ENCODE results near the gene NUPR1.
"Not testable (repeated sequence)": the region's sequence is repeated elsewhere in the genome, so short reads cannot be mapped to it uniquely, and the experiment has no call there.

NUPR1 gene

DNA sequence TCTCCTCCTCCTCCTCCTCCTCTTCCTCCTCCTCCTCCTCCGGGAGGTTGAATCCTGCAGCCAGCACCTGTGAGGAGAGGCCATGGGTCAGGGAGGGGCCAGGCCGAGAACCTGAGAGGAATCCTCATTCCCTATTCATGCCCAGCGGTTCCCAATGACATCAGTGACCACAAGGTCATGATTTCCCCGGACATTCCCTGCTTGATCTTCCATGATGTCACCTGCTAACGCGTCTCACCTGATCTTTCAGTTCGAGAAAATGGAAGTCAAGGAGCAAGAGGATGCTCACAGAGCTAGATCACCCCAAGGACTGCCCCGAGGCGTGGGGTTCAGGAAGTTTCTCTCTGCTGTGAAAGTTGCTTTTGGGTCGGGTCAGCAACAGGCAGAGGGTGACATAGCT, 38.9 kb downstream of the NUPR1 start:
- DNase-seq = no peak

DNA sequence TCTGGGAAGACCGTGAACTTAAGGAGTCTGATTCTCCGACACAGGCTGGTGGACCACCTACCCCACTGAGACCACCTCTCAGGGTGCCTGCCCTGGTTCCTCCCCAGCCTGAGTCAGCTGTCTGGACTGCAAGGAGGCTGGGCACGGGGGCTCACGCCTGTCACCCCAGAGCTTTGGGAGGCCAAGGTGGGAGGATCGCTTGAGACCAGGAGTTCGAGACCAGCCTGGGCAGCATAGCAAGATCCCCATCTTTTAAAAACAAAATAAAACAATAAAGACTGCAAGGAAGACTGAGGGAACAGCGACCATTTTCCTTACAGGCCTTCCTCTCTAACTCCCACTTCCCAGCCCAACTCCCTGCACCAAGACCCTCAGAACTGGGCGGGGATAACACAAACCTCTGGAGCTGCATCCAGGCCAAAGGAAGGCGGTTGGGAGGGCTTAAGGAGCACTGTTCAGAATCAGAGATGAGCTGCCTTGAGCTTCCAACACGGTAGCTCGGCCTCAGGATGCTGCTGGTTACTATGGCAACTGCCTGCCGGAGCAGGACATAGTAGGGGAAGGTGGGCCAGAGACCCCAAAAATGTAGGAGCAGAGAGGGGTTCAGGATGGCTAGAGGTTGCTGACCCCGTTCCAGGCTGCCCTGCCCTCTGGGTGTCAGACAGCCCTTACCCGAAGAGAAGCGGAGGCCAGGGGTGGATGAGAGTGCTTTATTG, 40.0 kb downstream of the NUPR1 start:
- no peak for DNase-seq

DNA sequence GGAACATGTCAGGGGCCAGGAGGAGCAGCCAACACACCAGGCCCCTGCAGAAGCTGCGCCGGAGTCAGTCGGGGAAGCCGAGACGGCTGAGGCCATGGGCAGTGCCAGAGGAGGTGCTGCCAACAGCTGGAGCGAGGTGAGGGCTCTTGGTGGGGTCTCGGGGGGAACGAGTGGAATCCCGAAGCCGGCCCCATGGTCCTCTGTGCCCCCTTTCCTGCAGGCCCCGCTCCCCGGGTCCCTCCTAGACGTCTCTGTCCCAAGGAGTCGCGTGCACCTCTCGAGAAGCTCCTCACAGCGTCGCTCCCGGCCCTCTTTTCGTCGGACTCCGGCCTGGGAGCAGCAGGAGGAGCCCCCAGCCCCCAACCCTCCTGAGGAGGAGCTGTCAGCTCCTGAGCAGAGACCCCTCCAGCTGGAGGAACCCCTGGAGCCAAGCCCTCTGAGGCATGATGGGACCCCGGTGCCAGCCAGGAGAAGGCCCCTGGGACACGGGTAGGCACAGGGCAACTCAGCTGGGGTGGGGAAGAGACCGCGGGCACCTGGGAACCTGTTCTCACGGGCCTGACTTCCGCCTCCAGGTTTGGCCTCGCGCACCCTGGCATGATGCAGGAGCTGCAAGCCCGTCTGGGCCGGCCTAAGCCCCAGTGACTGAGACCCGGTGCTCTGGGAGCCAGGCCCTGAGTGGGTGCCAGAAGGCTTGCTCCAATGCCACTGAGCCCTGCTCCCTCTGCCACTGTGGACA, 40.7 kb downstream of the NUPR1 start:
- DNase-seq = no peak

DNA sequence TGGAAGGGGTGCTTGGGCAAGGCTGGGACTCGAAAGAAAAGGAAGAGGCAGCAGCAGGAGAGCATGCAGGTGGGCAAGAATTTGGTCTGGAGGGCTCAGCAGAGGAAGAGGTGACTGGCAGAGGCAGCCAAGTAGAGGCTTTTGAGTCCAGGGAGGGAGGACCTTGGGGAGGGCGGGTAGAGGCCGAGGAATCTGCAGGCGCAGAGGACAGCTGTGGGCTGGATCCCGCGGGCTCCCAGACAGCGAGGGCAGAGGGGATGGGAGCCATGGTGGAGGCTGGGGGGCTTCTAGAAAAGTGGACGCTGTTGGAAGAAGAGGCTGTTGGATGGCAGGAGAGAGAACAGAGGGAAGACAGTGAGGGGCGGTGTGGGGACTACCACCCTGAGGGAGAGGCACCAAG, 41.4 kb downstream of the NUPR1 start:
- DNase-seq = no peak

DNA sequence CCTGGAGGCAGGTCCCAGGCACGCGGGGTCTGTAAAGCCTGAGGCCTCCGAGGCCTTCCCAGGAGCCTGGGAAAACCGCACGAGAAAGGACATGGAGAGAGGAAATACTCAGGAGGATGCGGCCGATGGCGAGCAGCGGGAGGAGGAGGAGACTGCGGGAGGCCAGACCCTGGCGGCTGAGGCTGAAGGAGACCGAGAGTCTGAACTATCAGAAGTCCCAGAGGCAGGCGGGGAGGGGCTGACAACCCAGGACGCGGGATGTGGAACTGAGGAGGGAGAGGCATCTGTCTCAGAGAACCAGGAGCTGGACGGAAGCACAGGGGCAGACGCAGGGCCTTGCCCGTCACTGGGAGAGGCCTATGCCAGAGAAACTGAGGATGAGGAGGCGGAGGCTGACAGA, 41.9 kb downstream of the NUPR1 start:
- no peak for DNase-seq

DNA sequence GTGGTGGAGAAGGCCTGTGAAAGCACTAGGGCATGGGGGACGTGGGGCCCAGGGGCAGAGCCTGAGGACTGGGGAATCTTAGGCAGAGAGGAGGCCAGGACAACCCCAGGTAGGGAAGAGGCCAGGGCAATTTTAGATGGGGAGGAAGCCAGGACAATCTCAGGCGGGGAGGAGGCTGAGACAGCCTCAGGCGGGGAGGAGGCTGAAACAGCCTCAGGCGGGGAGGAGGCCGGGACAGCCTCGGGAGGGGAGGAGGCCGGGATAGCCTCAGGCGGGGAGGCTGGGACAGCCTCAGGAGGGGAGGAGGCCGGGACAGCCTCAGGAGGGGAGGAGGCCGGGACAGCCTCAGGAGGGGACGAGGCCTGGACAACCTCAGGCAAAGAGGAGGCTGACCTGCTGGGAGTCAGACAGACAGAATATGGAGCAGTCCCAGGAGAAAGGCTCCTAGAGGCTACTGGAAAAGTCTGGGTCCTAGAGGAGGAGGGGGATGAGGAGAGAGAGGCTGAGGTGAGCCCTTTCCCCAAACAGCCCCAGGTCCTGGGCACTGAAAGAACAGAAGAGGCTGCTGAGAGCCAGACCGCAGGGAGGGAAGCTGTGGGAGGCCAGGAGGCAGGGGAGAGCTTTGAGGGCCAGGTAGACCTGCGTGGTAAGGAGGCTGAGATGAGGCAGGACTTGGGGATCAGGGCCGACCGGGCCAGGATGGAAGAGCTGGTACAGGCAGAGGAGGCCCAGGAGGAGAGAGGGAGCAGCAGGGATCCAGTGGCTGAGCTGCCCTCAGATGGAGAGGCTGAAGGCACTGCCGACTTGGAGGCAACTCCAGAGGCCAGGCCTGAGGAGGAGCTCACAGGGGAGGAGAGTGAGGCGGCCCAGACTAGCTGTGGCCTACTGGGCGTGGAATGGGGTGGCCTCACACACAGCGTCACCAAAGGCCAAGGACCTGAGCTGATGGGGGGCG, 42.7 kb downstream of the NUPR1 start:
- no peak for DNase-seq

DNA sequence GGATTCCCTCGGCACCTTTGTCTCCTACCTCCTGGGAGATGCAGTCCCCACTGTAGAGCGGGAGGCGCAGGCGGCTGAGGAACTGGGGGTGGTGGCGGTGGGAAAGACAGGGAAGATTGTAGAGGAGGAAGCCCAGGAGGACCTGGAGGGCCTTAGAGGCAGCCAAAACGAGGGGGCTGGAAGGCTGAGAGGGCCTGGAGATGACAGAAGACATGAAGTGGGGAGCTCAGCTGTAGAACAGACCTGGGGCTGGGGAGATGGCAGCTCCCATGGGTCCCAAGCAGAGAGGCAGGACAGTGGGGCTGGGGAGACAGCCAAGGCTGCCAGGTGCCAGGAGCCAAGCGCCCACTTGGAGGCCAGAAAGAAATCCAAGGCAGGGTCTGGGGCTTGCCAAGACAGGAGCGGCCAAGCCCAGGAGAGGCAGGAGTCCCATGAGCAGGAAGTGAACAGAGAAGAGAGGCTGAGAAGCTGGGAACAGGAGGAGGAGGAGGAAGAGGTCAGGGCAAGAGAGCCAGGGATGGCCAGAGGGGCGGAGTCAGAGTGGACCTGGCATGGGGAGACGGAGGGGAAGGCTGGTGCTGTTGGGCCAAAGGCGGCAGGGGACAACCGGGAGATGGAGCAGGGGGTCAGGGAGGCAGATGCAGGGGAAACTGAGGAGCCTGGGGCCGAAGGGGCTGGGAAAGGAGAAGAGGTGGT, 43.5 kb downstream of the NUPR1 start:
- DNase-seq = peak in 1 of 56 donors; percentile 6

DNA sequence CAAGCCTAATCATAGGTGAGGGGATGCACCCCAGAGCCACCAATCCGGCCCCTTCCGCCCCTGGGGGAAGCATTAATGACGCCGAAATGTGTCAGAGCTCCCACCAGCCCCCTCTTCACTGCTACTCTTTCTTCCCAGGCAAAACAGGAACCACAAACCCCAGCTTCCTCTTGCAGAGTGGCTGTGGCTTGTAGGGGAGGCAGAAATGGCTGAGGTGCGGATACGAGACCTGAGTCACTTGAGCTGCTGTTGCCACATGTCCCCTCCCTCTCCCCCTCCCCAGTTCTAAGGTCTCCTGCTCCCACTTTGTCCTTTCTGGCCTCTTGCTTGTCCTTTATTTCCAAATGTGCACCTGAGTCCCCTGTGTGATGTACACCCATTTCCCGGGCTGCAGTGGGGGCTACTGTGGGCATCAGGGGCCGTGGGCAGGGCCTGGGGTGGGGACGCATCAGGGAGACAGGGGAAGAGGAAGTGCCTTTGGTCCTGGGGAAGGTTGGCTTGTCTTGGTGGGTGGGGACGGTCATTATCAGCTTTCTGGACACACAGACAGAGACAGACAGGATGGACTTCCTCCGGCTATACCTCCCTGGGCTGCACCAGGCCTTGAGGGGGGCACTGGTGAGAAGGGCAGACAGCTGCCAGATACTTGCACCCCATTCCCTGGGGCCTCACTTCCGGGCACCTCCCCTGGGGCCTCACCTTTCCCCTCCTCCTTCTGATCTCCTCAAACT, 44.5 kb downstream of the NUPR1 start, which contains the start of gene APOBR:
Gene APOBR (plus strand): TSS at position 523 of the 731 bp plus-strand sequence. CDS start 39 bp downstream, at position 562.
- DNase-seq = peak in 22 of 56 donors; percentile 1 to 47 (median 14)

DNA sequence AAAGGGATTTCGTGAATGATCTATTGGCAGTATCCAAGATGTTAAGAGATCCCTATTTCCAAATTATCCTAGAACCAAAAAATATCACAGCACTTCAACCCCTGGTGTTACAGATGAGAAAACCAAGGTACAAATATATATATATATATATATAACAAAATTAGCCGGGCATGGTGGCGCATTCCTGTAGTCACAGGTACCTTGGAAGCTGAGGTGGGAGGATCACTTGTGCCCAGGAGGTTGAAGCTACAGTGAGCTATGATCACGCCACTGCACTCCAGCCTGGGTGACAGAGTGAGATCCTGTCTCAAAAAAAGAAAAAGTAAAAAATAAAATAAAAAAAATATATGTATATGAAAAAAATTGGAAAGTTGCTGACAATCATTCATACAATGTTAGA, 46.3 kb downstream of the NUPR1 start:
- DNase-seq = no peak

DNA sequence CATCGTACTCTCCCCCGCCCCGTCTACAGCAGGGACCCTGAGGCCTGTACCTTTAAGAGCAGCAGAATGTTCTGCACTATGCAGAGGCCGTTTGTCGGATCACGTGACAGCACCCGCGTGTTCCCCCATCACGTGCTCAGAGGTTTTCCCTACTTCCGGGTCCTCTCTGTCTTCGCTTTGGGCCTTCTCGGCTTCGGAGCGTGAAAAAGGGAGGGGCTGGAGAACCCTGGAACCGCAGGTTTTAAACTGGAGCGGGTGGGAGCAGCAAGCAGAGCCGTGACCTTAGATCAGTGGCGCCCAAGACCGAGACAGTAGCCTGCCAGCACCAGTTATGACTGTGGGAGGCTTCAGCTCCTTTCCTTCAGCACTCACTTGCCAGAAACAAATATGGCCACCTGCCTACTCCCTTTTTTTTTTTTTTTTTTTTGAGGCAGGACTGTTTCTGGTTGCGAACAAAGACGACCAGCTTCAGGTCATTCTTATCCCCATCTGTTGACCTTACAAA, 46.8 kb downstream of the NUPR1 start, which contains the start of gene CLN3:
Gene CLN3 (minus strand): TSS at position 105 of the 505 bp plus-strand sequence. CDS start 315 bp downstream, outside the sequence.
- DNase-seq = peak; percentile 45 to 97 (median 90)

DNA sequence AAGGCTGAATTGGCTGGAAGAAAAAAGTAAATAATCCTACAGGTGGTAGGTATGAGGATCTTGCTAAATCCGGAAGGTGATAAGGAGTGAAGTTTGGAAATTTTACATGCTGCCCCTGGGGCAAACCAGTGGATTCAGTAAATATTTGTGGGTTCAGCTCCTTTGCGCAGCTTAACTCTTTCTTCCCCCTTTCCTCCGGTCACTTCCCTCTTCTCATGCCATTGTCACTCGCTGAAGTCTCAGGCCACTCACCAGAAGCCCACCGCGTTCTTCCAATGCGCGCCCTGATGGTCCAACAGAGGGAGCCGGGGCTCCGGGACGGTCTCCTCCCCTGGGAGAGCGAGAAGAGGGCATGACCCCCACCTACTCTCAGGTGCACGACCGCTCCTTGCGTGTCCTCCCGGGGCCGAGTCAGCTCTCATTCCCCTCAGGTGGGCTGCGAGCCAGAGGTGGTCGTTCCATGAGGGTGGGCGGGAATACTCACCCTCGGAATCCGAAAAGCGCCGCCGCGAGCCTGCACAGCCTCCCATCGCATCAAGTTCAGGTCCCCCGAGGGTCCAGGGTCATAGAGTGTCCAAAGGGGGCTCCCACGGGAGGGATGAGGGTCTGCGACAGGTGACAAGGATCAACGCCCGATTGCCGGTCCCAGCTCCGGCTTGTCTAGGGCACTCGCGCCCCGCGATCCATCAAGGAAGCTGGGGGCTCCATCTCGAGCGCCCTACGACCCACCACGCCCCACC, 47.4 kb downstream of the NUPR1 start:
- DNase-seq = peak in 21 of 56 donors; percentile 13 to 58 (median 47)

DNA sequence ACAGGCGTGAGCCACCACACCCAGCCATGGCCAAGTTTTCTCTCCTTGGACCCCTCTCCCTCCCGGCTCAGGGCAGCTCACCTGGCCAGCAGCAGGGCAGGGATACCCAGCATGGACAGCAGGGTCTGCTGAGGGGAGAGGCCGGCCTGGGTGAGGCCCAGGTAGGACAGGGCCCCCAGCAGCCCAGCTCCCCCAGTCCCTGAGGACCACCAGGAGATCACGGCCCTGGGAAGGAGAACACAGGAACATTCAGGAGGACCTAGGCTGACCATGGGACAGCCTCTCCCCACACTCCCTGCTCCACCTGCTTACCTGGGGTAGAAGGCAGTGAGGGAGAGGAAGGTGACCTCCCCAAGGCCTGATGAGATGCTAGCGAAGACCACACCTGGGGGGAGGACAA, 52.5 kb downstream of the NUPR1 start:
- no peak for DNase-seq

DNA sequence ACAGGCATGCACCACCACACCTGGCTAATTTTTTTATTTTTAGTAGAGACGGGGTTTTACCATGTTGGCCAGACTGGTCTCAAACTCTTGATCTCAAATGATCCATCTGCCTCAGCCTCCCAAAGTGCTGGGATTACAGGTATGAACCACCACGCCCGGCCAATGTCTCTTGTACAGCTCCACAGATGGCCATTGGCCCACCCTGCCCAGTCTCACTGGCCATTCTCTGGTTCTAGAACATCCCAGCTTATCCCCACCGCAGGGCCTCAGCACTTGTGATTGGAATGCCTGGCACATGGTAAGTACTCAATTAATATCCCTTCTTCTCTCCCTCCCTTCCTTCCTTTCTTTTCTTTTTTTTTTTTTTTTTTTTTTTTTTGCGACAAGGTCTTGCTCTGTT, 55.4 kb downstream of the NUPR1 start:
- DNase-seq = not testable (repeated sequence)

All from nucleus accumbens (tissue), 56 donors.